Uterus (tissue), 2 donors: Measurements from ENCODE around the gene CKS1B.

Source experiments
- POLR2A ChIP-seq, 2 donors: fragments of 450-650 bp; IDR thresholded peaks; one replicate each; pipeline ENCODE4 v1.6.1; 2016; ENCODE audit warnings: antibody characterized with exemption in 2 of 2, mild to moderate bottlenecking in 1 of 2, moderate library complexity in 1 of 2
- TF ChIP-seq, protein P1 (sequence below), 4 experiments: fragments of 200-600 bp in 2 of 4; fragments of 450-650 bp in 2 of 4; sonication (generic) in 2 of 4; IDR thresholded peaks; one replicate each; pipeline ENCODE4 v1.5.1; 2016 to 2019; ENCODE audit warnings: antibody characterized with exemption in 4 of 4, mild to moderate bottlenecking in 2 of 4, moderate library complexity in 1 of 4

DNA sequence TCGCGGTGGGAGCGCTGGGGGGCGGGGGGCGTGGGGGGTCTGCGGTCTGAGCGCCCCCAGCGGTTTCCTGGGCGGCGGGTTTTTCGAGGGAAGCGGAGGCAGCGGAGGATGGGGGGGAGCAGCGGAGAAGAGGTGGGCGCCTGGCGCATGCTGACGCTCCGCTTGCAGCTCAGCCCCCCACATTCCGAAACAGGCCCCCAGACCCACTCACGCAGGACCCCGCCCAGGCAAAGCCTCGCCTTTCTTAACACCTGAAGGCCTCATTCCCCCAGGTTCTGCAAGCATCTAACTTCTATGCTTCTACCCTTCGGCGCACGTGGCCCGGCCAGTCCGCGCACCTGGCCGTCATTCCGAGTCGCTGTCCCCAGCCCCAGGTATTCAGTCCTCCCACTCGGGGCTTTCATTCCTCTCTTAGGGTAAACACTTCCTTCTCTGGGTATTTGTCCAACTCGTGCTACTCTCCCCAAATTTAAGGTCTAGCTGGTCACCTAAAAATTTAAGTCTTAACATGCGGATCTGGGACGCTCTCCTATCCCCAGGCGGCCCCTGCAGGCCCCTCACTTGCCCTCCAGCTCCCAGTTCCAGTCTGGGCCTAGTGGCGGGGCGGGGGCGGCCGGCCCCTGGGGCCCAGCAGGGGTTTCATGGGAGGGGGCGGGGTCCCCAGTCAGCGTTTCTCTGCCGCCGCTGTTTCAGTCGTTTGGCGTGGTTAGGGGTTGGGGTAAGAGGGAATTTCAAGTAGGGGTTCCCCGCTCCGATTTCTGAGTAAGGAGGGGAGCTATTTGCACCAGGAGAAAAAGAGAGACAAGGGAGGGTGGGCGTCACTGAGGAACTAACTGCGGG, 25.3 kb downstream of the CKS1B start:
- TF ChIP-seq, protein P1, sequence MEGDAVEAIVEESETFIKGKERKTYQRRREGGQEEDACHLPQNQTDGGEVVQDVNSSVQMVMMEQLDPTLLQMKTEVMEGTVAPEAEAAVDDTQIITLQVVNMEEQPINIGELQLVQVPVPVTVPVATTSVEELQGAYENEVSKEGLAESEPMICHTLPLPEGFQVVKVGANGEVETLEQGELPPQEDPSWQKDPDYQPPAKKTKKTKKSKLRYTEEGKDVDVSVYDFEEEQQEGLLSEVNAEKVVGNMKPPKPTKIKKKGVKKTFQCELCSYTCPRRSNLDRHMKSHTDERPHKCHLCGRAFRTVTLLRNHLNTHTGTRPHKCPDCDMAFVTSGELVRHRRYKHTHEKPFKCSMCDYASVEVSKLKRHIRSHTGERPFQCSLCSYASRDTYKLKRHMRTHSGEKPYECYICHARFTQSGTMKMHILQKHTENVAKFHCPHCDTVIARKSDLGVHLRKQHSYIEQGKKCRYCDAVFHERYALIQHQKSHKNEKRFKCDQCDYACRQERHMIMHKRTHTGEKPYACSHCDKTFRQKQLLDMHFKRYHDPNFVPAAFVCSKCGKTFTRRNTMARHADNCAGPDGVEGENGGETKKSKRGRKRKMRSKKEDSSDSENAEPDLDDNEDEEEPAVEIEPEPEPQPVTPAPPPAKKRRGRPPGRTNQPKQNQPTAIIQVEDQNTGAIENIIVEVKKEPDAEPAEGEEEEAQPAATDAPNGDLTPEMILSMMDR (IDR thresholded peaks at IDR 0.05): no peak
- TF ChIP-seq POLR2A (IDR thresholded peaks at IDR 0.05): no peak
